GM12892 (cell line): ENCODE data around the gene EXT2.

Experiments used
- DNase-seq: peaks from one replicate; pipeline ENCODE4 v3.0.0; 2011; ENCODE audit not compliant: insufficient read length
- FAIRE-seq: peaks from 2 replicates; lab custom pipeline; 2011; peaks lifted over from hg19 to GRCh38; lab: Jason Lieb, UNC
- POLR2A ChIP-seq: IDR thresholded peaks from 2 replicates; pipeline ENCODE4 v1.6.1; 2011; ENCODE audit warnings: low read depth, low read length, control low read depth
- POLR2AphosphoS5 ChIP-seq: IDR thresholded peaks from 2 replicates; pipeline ENCODE4 v1.6.1; 2011; ENCODE audit warnings: low read depth, low read length, control low read depth
- TAF1 ChIP-seq: IDR thresholded peaks from 2 replicates; pipeline ENCODE4 v1.6.1; 2011; ENCODE audit warnings: low read depth, mild to moderate bottlenecking, control low read depth, low read length, borderline replicate concordance

Gene EXT2

DNA sequence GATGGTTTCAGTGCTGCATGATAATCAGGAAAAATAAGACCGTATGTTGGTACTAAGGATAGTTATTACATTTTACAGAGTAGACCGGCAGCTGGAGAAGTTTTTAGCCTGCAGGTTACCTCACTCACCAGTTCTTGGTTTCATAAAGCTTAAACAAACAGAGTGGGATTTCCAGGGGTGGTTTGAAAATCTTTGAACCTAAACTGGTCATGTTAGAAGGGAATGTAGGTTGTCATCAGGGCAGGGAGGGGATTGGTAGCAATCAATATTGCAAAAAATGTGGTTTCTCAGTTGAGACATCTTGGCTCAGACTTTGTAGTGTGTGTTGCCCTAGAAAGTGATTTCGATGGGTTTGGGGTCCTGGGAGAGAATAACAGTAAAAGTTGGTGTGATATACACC is 17.5 kb downstream of the EXT2 start:
- peak; percentile 78 for FAIRE-seq
- TF ChIP-seq POLR2A (no peak), TAF1 (no peak), POLR2AphosphoS5 (no peak)

DNA sequence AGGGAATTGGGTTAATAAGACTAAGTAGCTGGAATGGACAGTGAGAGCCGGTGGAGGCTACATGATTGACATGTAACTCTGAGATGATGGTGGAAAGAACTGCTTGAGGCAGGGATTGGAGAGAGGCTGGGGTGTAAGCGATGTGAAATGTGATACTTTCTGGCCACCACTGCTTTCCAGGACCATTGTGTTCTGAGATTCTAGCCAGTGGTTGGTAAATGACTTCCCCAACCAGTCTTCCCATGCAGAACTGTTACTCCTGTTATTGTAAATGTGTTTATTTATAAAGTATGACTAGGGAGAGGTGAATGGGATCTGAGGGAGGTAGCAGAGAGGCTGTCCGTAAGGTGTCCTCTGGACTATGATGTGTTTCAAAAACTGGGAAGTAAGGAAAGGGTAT is 18.1 kb downstream of the EXT2 start:
- no peak for FAIRE-seq
- no peak for TF ChIP-seq POLR2A
- no peak for TF ChIP-seq TAF1
- no peak for TF ChIP-seq POLR2AphosphoS5

More for the DNA sequence above, 17.5 kb downstream of the EXT2 start:
- DNase-seq, result no peak

DNA sequence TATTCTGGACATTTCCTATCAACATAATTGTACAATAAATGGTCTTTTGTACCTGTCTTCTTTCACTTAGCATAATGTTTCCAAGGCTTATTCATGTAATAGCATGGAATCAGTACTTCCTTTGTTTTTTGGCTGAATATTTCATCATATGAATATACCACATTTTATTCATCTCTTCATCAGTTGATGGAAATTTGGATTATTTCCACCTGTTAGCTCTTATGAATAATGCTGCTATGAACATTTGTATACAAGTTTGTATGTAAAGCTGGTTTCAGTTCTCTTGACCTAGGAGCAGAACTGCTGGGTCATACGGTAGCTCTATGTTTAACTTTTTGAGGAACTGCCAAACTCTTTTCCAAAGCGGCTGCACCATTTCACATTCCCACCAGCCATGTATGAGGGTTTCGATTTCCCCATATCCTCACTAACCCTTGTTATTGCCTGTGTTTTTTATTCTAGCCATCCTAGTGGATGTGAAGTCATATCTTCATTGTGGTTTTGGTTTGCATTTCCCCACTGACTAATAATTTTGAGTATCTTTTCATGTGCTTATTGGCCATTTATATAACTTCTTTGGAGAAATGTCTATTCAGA is 20.9 kb downstream of the EXT2 start:
- no peak for TF ChIP-seq POLR2A
- no peak for TF ChIP-seq TAF1
- TF ChIP-seq POLR2AphosphoS5, result no peak
- FAIRE-seq, result peak; percentile 17

More for the DNA sequence above, 18.1 kb downstream of the EXT2 start:
- DNase-seq, result no peak

DNA sequence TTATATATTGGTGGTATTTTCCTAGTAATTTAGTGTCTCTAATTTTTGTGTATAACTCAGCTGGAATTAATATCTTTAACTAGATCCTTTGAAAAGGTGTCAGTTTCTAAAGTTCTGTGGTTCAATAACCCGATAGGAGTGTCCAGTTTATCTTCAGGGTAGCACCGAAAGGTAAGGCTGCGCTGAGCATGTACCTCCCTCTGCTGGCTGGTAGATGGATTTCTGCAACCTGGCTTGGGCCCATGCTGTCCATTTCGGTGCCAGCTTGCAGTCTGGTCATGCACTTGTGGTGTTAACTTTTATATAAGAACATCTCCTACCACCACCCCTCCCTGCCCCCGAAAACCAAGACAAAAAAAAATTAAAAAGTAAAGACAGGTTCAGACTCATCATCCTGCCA is 24.7 kb downstream of the EXT2 start:
- DNase-seq, result no peak
- TF ChIP-seq POLR2A (no peak), TAF1 (no peak), POLR2AphosphoS5 (no peak)
- FAIRE-seq, result no peak

More for the DNA sequence above, 20.9 kb downstream of the EXT2 start:
- no peak for DNase-seq

DNA sequence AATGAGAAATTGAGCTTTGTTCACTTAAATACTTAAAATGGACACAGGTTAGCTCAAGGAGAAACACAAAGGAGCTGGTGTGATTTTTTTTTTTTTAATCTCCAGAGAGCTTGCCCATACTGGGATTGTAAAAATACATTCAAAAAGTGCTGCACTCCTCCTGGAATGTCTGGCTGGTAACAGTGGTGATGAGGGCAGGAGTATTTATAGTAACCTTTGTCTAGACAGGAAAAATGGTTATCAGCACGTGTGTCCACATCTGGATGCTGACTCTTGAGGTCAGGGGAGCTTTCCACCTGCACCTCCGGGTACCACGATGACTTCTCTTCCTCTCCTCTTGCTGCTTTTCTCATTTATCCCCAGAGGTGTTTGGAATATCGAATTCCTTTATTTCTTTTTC is 30.1 kb downstream of the EXT2 start:
- FAIRE-seq (no peak), DNase-seq (no peak)
- TF ChIP-seq TAF1 (no peak), POLR2A (no peak), POLR2AphosphoS5 (no peak)

DNA sequence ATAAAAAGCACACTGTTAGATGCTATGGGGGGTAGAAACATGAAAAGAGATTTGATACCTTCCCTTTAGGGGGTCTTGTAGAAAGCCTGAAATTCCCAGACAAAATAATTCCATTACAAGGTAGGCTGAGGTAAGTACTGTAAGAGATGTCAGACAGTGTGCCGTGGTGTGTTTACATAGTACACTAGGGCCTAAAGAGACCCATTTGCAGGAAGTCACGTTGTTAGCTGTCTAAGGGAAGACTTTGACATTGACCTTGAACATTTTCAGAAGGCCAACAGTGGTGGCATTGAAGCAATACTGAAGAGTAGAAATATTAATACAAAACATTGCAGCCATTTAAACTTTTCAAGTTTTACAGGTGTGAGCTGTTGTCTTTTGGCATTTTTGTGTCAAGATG is 30.8 kb downstream of the EXT2 start:
- no peak for FAIRE-seq
- TF ChIP-seq POLR2A, result no peak
- DNase-seq, result no peak

DNA sequence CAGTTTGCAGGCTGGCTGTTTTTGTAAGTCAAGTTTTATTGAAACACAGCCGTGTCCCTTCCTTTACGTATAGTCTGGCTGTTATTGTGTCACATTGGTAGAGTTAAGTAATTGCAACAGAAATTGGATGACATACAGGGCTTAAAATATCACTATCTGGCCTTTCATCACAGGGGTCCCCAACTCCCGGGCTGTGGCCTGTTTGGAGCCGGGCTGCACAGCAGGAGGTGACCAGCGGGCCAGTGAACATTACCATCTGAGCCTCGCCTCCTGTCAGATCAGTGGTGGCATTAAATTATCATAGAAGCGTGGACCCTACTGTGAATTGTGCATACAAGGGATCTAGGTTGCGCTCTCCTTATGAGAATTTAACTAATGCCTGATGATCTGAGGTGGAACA is 31.7 kb downstream of the EXT2 start:
- FAIRE-seq, result no peak
- TF ChIP-seq POLR2A (no peak), TAF1 (no peak), POLR2AphosphoS5 (no peak)
- DNase-seq, result no peak

DNA sequence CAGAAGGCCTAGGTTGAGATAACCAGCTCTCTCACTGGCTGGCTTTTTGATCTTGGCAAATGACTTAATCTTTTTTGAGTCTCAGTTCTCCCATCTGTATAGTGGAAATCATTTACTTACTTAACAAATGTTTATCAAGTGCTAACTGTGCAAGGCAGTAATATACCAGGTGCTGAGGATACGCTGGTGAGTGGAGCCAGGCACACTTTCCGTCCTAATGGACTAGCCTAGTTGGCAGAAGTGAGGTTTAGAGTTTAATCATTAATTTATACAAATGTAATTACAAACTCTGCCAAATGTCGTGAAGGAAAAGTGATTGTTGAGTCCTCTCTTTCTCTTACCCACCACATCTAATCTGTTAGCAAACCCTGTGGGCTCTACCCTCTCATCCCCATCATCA is 33.3 kb downstream of the EXT2 start:
- TF ChIP-seq POLR2A (no peak), TAF1 (no peak), POLR2AphosphoS5 (no peak)
- no peak for FAIRE-seq
- no peak for DNase-seq

DNA sequence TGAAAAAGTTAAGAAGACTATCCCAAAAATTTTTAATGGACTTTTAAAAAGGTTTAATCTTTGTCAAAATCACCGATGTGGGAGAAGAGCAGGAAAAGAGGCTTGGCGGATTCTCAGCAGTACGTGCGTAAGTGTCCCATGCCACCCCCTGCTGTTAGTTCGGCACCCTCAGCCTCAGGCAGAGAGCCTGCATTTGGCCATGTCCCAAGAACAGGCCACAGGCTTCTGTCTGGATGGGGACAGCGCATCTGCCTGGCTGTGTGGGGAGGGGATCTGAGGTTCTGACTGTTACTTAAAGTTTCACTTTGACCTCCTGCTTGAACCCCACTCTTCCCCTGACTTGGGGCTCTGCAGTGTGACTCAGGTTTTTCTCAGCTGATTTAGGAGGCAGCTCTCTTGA is 35.3 kb downstream of the EXT2 start:
- no peak for DNase-seq
- FAIRE-seq, result no peak
- TF ChIP-seq TAF1, result no peak

DNA sequence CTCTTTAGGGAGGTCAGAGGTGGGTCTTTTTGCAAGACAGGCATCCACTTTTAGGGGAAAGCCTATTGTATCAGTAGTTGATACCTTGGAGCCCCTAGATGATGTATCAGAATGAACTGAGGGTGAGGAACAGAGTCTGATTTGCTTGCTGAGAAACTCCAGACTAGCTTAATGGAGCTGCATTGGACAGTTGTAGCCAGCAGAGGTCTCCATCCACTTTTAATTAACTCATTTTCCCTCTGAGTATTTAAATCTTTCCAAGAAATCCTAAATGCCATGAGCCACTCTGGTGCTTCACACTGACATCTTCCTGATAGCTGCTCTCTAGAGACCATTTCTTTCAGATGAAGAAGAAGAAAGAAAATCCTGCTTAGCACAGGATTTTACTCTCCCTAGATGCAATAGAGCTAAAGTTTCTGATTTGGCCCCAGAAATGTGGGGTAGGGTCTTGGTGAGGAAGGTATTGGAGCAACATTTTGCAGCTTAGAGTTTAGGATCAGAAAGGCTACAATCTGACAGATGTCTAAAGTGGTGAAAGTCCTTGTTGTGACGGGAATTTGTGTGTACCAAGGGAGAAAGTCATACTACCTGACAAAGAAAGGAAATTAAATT is 38.0 kb downstream of the EXT2 start:
- FAIRE-seq, result peak; percentile 88
- no peak for DNase-seq
- TF ChIP-seq TAF1 (no peak), POLR2A (no peak), POLR2AphosphoS5 (no peak)

DNA sequence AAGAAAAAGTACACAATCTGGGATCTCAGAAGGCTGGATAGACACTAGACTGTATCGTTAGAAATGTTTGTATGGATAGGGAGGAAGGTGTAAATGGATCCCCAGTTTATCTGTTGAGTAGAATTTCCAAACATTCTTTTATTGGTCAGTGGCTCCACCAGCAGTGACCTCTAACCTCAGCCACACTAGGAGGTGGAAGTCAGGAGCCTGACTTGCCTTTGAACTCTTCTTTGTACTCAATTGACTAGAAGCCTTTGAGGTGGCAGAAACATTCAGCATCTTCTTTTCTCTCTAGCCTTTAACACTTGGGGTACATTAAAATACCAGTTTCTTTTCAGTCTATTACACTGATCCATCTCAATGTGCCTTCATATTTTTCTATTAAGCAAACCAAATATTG is 39.1 kb downstream of the EXT2 start:
- no peak for DNase-seq
- TF ChIP-seq TAF1 (no peak), POLR2AphosphoS5 (no peak), POLR2A (no peak)
- no peak for FAIRE-seq

DNA sequence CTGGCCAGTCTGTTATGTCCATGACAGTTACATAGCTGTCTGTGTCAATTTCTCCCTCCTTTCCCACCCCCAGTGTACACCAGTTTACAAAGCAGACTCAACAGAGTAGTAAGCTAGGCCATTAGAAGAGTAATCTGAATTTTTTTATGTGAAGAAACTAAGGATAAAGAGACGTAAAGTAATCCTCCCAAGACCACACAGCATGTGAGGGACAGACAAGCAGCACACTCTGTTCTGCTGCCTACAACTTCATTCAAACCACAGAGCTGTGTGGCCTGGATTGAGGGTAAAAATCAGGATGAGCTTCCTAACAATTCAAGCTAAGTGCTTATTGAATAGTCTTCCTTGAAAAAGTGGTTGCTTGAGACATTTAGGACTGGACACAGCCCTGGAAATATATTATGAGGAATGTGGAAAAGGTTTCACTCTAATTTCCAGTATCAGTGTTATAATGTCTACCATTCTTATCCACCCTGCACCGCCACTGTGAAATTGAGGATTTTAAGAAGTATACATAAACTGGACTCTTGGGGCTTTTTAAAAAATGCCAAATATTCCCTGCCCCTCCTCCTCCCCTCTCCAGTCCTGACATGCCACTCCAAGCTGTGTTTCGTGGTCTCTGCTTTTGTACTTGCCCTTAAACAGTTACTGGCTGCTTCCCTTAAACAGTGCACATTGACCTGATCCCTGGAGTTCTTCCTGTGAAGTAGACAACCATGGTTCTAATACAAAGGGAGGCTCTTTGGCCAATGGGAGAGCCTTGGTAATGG is 40.9 kb downstream of the EXT2 start:
- TF ChIP-seq POLR2AphosphoS5 (no peak), TAF1 (no peak)
- DNase-seq (no peak), FAIRE-seq (no peak)
